Liver (tissue), 9 donors: ENCODE data around the gene JPT2. TPM values are rescaled to one million over a fixed set of nuclear protein-coding genes. Genes with fewer than 3 reads are reported as not detected.

ENCODE experiments used
- DNase-seq: peaks from one replicate; pipeline ENCODE4 v3.0.0-alpha.2; 2017; ENCODE audit warnings: low spot score
- H3K27ac ChIP-seq, 2 donors: one replicate each; pipeline ENCODE4 v1.7.0; 2013; ENCODE audit warnings: inconsistent platforms in 2 of 2, low read length in 2 of 2, control low read depth in 1 of 2, low read depth in 1 of 2, mild to moderate bottlenecking in 1 of 2
- H3K27me3 ChIP-seq, 4 donors: one replicate each; pipeline versions ENCODE4 v1.6.1 to v1.7.0; 2013; ENCODE audit warnings: low read length in 3 of 4, inconsistent platforms in 1 of 4, mild to moderate bottlenecking in 1 of 4, moderate library complexity in 1 of 4; ENCODE audit not compliant: control insufficient read depth in 4 of 4, insufficient read depth in 4 of 4
- H3K36me3 ChIP-seq, 4 donors: one replicate each; pipeline versions ENCODE4 v1.6.1 to v1.7.0; 2013; ENCODE audit warnings: low read length in 3 of 4, mild to moderate bottlenecking in 3 of 4, low read depth in 1 of 4, moderate library complexity in 1 of 4; ENCODE audit not compliant: control insufficient read depth in 4 of 4, insufficient read depth in 3 of 4
- H3K4me1 ChIP-seq, 4 donors: one replicate each; pipeline versions ENCODE4 v1.6.1 to v1.7.0; 2013; ENCODE audit warnings: low read length in 3 of 4, mild to moderate bottlenecking in 3 of 4, moderate library complexity in 1 of 4; ENCODE audit not compliant: control insufficient read depth in 4 of 4, insufficient read depth in 4 of 4
- H3K4me3 ChIP-seq, 3 donors: one replicate each; pipeline versions ENCODE4 v1.6.1 to v1.7.0; 2013; ENCODE audit warnings: low read length in 3 of 3, control low read depth in 1 of 3, low read depth in 1 of 3, mild to moderate bottlenecking in 1 of 3
- H3K9ac ChIP-seq, 2 donors: one replicate each; pipeline ENCODE4 v1.7.0; 2013; ENCODE audit warnings: low read length in 2 of 2, mild to moderate bottlenecking in 2 of 2, moderate library complexity in 2 of 2, control low read depth in 1 of 2, low read depth in 1 of 2
- H3K9me3 ChIP-seq, 4 donors: one replicate each; pipeline versions ENCODE4 v1.6.1 to v1.7.0; 2013; ENCODE audit warnings: low read length in 3 of 4; ENCODE audit not compliant: control insufficient read depth in 4 of 4
- CTCF ChIP-seq: fragments of 150-350 bp; IDR thresholded peaks from 2 replicates; pipeline ENCODE4 v1.5.1; 2017; ENCODE audit warnings: improper control_type of control experiment, low read depth, low read length; ENCODE audit not compliant: missing input control
- EGR1 ChIP-seq, 2 donors: IDR thresholded peaks; 2 replicates each; pipeline ENCODE4 v1.6.1; 2016 to 2018; ENCODE audit warnings: antibody characterized with exemption in 2 of 2, low read depth in 2 of 2
- FOXA1 ChIP-seq: IDR thresholded peaks from 2 replicates; pipeline ENCODE4 v1.6.1; 2016; ENCODE audit warnings: antibody characterized with exemption
- FOXA2 ChIP-seq: IDR thresholded peaks from 2 replicates; pipeline ENCODE4 v1.6.1; 2016; ENCODE audit warnings: antibody characterized with exemption
- GABPA ChIP-seq, 2 donors: IDR thresholded peaks in 1 of 2; conservative IDR thresholded peaks in 1 of 2; 2 replicates each; pipeline ENCODE4 v1.6.1; 2016; ENCODE audit warnings: antibody characterized with exemption in 2 of 2, mild to moderate bottlenecking in 1 of 2, moderate library complexity in 1 of 2
- HNF4A ChIP-seq, 2 donors: conservative IDR thresholded peaks; 2 replicates each; pipeline ENCODE4 v1.6.1; 2016; ENCODE audit warnings: antibody characterized with exemption in 2 of 2, mild to moderate bottlenecking in 2 of 2
- HNF4G ChIP-seq: IDR thresholded peaks from 2 replicates; pipeline ENCODE4 v1.6.1; 2016; ENCODE audit warnings: antibody characterized with exemption
- JUND ChIP-seq, 2 donors: IDR thresholded peaks; 2 replicates each; pipeline ENCODE4 v1.6.1; 2016; ENCODE audit warnings: antibody characterized with exemption in 2 of 2
- MAX ChIP-seq: IDR thresholded peaks from 2 replicates; pipeline ENCODE4 v1.6.1; 2016; ENCODE audit warnings: antibody characterized with exemption
- NR2F2 ChIP-seq: IDR thresholded peaks from 2 replicates; pipeline ENCODE4 v1.6.1; 2016; ENCODE audit warnings: antibody characterized with exemption
- RAD21 ChIP-seq, 2 donors: IDR thresholded peaks; 2 replicates each; pipeline ENCODE4 v1.6.1; 2016; ENCODE audit warnings: antibody characterized with exemption in 2 of 2, mild to moderate bottlenecking in 2 of 2
- REST ChIP-seq: IDR thresholded peaks from 2 replicates; pipeline ENCODE4 v1.6.1; 2016; ENCODE audit warnings: antibody characterized with exemption, mild to moderate bottlenecking
- RXRA ChIP-seq, 2 donors: IDR thresholded peaks; 2 replicates each; pipeline ENCODE4 v1.6.1; 2017 to 2018; ENCODE audit warnings: antibody characterized with exemption in 2 of 2, mild to moderate bottlenecking in 1 of 2
- SP1 ChIP-seq: IDR thresholded peaks from 2 replicates; pipeline ENCODE4 v1.6.1; 2018; ENCODE audit warnings: antibody characterized with exemption, mild to moderate bottlenecking
- TAF1 ChIP-seq: conservative IDR thresholded peaks from 2 replicates; pipeline ENCODE4 v1.6.1; 2016; ENCODE audit warnings: antibody characterized with exemption, mild to moderate bottlenecking
- YY1 ChIP-seq: IDR thresholded peaks from 2 replicates; pipeline ENCODE4 v1.6.1; 2016; ENCODE audit warnings: antibody characterized with exemption, mild to moderate bottlenecking
- ZBTB33 ChIP-seq: IDR thresholded peaks from 2 replicates; pipeline ENCODE4 v1.6.1; 2016; ENCODE audit warnings: antibody characterized with exemption
- WGBS: extraction: QIAGEN DNeasy Blood & Tissue Kit; methylation state at CpG from one replicate; pipeline ENCODE4 v1.1.7; 2013; 5-methylcytosine and 5-hydroxymethylcytosine counted together
- polyA plus RNA-seq, 2 donors: library from polyadenylated mRNA; stranded (reverse) in 1 of 2; unstranded in 1 of 2; fragments of 200-250 nt in 1 of 2; fragments of >200 nt in 1 of 2; fragmentation: Nextera tagmentation in 1 of 2; extraction: Ambion mirVana in 1 of 2; gene quantifications; one replicate each; pipeline versions ENCODE4 v1.2.1 to v1.2.3, GENCODE V29; 2013 to 2015
- total RNA-seq, 2 donors: library from RNA; depleted of rRNA; stranded (reverse); fragments of >200 nt; gene quantifications; one replicate each; pipeline ENCODE4 v1.2.3, GENCODE V29; 2014
- donor health status: healthy.
- donor health status: healthy.
- donor health status: healthy.
- donor health status: healthy.
- donor health status: healthy.

Gene JPT2
- total and polyA plus RNA-seq, 4 donors, result 7.4 to 32.6 (median 28.4) TPM

- TF ChIP-seq REST, result no peak
- no peak for TF ChIP-seq FOXA2
- TF ChIP-seq YY1, result no peak
- TF ChIP-seq TAF1, result no peak
- no peak for TF ChIP-seq RXRA (IDR thresholded peaks at IDR 0.05)
- TF ChIP-seq HNF4G, result no peak
- no peak for TF ChIP-seq MAX
- TF ChIP-seq NR2F2, result no peak
Observed at GRCh38 chr16:1662543-1662942, 15.5 kb upstream of the JPT2 start (continued).

- TF ChIP-seq JUND (IDR thresholded peaks at IDR 0.05), result no peak
- TF ChIP-seq TAF1, result no peak
- no peak for TF ChIP-seq REST
- TF ChIP-seq FOXA1, result no peak
- no peak for TF ChIP-seq RXRA (IDR thresholded peaks at IDR 0.05)
- Histone ChIP-seq H3K4me3 (no peak overlapping the region), H3K27me3 (no peaks in the 10 kb centered on the region), H3K9me3 (no peaks in the 10 kb centered on the region), H3K36me3 (peaks cover 21 to 84% (median 66%) of the 10 kb centered on the region in 4 donors), H3K9ac (no peak overlapping the region), H3K27ac (no peak overlapping the region), H3K4me1 (no peaks in the 10 kb centered on the region)
- no peak for DNase-seq
- 91% methylated on average over 15 of the region's 15 CpGs for WGBS
Observed at GRCh38 chr16:1665829-1666228, 12.2 kb upstream of the JPT2 start.

GRCh38 chr16:1666316-1666715 is 11.8 kb upstream of the JPT2 start:
- Histone ChIP-seq H3K9me3 (no peaks in the 10 kb centered on the region), H3K9ac (no peak overlapping the region), H3K36me3 (peaks cover 24 to 89% (median 70%) of the 10 kb centered on the region in 4 donors), H3K4me3 (no peak overlapping the region), H3K27me3 (no peaks in the 10 kb centered on the region), H3K4me1 (no peaks in the 10 kb centered on the region), H3K27ac (no peak overlapping the region)
- 95% methylated on average over 13 of the region's 13 CpGs for WGBS
- no peak for DNase-seq
- TF ChIP-seq HNF4G (no peak), NR2F2 (no peak), RXRA (IDR thresholded peaks at IDR 0.05) (no peak), FOXA1 (no peak), ZBTB33 (no peak), TAF1 (no peak), GABPA (IDR thresholded peaks at IDR 0.05 in 1 of 2, conservative IDR thresholded peaks at IDR 0.05 in 1 of 2) (no peak), MAX (no peak), HNF4A (conservative IDR thresholded peaks at IDR 0.05) (no peak), YY1 (no peak), EGR1 (IDR thresholded peaks at IDR 0.05; ENCODE audit: low read depth in 2 of 2) (no peak), CTCF (no peak), RAD21 (IDR thresholded peaks at IDR 0.05) (no peak), SP1 (no peak), JUND (IDR thresholded peaks at IDR 0.05) (no peak)
